ENCODE data around the gene PLXND1. TPM values are rescaled to one million over a fixed set of nuclear protein-coding genes. Genes with fewer than 3 reads are reported as not detected.

The PLXND1 gene
- total and polyA plus RNA-seq, 11 donors, result 40.8 to 218 (median 66.4) TPM

DNA sequence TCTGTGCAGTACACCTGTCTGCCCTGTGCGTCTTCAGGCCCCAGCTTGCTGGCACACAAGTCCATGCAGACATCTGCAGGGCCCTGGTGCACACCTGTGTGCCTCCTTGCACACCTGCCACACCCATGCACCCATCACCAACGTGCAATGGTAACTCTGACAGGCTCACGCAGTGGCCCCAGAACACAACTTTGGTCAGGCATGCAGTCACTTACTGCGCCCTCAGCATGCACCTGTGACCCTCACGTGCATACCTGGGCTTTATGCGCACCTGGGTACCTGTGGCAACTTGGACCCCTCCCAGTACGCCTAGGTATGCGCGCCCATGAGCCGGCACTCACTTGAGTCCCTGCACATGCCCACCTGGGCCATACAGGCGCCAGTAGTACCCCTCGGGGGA, 1.7 kb downstream of the PLXND1 start:
- intact Hi-C loops (cut with DNase I), result loop anchor here in 9 of 10 donors (2.0 to 5.0 kb wide), 3 partner anchors 42 to 114 kb away; no protein-coding TSS in a partner anchor
- DNase-seq (no peak), ATAC-seq (no peak)
- H3K4me1 ChIP-seq, result peaks cover 14 to 88% (median 66%) of the 10 kb centered on the region in 12 donors
- TF ChIP-seq POLR2A (IDR thresholded peaks at IDR 0.05), result no peak
- TF ChIP-seq CTCF (IDR thresholded peaks at IDR 0.05), result no peak
- 24 to 43% (median 36%) methylated on average over 7 to 12 of the region's 12 CpGs for WGBS, 4 donors
- no peaks in the 10 kb centered on the region for H3K9me3 ChIP-seq
- H3K27ac ChIP-seq, result peak overlapping the region; percentile 78 to 97 (median 92)
- peak overlapping the region; percentile 61 to 99 (median 82) for H3K4me3 ChIP-seq
- peaks cover 0 to 14% (median 0%) of the 10 kb centered on the region in 9 donors for H3K36me3 ChIP-seq
- peaks cover 0 to 12% (median 3%) of the 10 kb centered on the region in 9 donors for H3K27me3 ChIP-seq

DNA sequence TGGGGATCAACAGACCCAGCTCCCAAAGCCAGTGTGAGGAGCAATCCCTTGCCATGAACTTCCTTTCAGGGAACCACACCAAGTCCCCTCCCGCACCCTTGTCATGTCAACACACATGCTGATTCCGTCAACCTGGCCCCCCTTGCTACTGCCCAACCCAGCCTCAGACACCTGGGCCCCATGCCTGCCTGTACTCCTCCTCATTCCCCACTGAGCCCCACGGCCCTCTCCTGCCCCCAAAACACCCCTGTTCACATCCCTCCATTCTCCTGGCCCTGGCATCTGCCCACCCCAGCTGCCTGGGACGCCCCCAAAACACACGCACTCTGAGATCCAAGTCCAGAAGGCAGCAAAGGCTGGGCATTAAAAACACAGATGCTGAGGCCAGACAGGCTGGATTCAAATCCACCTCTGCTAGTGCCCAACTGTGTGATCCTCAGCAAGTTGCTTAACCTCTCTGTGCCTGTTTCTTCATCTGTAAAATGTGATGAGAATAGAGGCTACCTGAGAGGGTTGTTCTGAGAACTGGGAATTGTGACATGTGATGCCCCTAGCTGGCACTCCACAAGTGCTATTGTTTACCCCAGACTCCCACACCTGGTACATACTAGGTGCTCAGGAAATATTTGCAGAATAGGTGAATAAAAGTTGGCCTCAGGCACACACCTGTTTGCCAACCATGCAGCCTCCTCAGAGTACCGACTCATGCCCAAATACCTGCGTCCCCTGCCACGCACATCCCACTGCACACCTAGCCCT, 2.3 kb downstream of the PLXND1 start:
- Histone ChIP-seq H3K27ac (peak overlapping the region in 11 of 12 donors; percentile 78 to 97 (median 92)), H3K4me3 (peak overlapping the region; percentile 61 to 99 (median 82)), H3K9me3 (no peaks in the 10 kb centered on the region), H3K27me3 (peaks cover 0 to 12% (median 3%) of the 10 kb centered on the region in 9 donors), H3K4me1 (peaks cover 8 to 88% (median 67%) of the 10 kb centered on the region in 12 donors), H3K36me3 (peaks cover 0 to 14% (median 0%) of the 10 kb centered on the region in 9 donors)
- TF ChIP-seq POLR2A (IDR thresholded peaks at IDR 0.05) (no peak), CTCF (IDR thresholded peaks at IDR 0.05) (no peak)
- intact Hi-C loops (cut with DNase I), result loop anchor here in 7 of 10 donors (2.0 to 5.0 kb wide), 3 partner anchors 42 to 113 kb away; no protein-coding TSS in a partner anchor
- no peak for ATAC-seq
- DNase-seq, result peak in 1 of 5 donors; percentile 28
- 30 to 60% (median 43%) methylated on average over 8 of the region's 8 CpGs for WGBS, 4 donors

GRCh38 chr3:129603561-129603942, 2.9 kb downstream of the PLXND1 start:
- H3K36me3 ChIP-seq, result peaks cover 0 to 14% (median 0%) of the 10 kb centered on the region in 9 donors
- WGBS, 4 donors, result 45 to 55% (median 48%) methylated on average over 6 to 7 of the region's 7 CpGs
- H3K4me3 ChIP-seq, result peak overlapping the region; percentile 61 to 99 (median 82)
- intact Hi-C loops (cut with DNase I), result loop anchor here in 7 of 10 donors (5.0 kb wide), 2 partner anchors 41 to 111 kb away; no protein-coding TSS in a partner anchor
- H3K4me1 ChIP-seq, result peaks cover 5 to 88% (median 67%) of the 10 kb centered on the region in 12 donors
- H3K27ac ChIP-seq, result peak overlapping the region; percentile 41 to 97 (median 92)
- peak in 1 of 5 donors; percentile 57 for DNase-seq
- peaks cover 0 to 12% (median 3%) of the 10 kb centered on the region in 9 donors for H3K27me3 ChIP-seq
- ATAC-seq, result peak in 1 of 4 donors; percentile 10
- no peaks in the 10 kb centered on the region for H3K9me3 ChIP-seq
- no peak for TF ChIP-seq CTCF (IDR thresholded peaks at IDR 0.05)
- no peak for TF ChIP-seq POLR2A (IDR thresholded peaks at IDR 0.05)
